ENCODE measurements around the gene MGAT1. TPM values are rescaled to one million over a fixed set of nuclear protein-coding genes. Genes with fewer than 3 reads are reported as not detected.

MGAT1 gene
- total and polyA plus RNA-seq, 2 of the 8 experiments (the other 6 are each of a cell fraction or from before 2014, with no cell fraction given): 66.8 to 77.0 TPM

DNA sequence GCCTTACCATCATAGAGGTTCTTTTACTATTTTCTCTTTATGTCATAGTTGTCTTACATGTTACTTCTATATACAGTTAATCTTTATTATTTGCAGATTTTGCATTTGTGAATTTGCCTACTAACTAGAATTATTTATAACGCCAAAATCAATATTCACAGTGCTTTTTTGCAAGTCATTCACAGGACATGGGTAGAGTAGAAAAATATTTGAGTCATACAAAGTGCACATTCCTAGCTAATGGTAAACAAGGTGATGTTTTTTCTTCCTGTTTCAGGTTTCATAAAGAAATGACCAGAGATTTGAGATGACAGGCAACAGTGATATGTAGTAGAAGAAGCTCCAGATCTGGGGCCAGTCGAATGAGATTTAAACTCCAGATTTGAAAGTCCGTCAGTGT lies 32.8 kb downstream of the MGAT1 start:
- Histone ChIP-seq H3K9me3 (ENCODE audit: insufficient read depth in 2 of 2, low read depth in 1 of 2, low read length in 1 of 2) (peaks cover 8 to 13% of the 10 kb centered on the region in 2 experiments; a peak in 3 of 4 replicates), H3K23me2 (ENCODE audit: low read depth, low read length) (no peaks in the 10 kb centered on the region), H3K4me3 (ENCODE audit: extremely low read depth in 1 of 4, insufficient read depth in 2 of 4, low read depth in 3 of 4, low read length in 4 of 4) (no peak overlapping the region), H4K5ac (ENCODE audit: insufficient read length, low read depth, low read length) (no peak overlapping the region), H3K4ac (replicated peaks; ENCODE audit: insufficient read length, low read depth, low read length) (no peak overlapping the region), H2BK12ac (ENCODE audit: low read depth, low read length) (no peak overlapping the region), H3K23ac (ENCODE audit: insufficient read length) (no peak overlapping the region), H3K79me1 (ENCODE audit: low read depth, low read length) (no peaks in the 10 kb centered on the region), H3K27me3 (replicated peaks in 1 of 4; ENCODE audit: control insufficient read depth in 3 of 4, extremely low read depth in 1 of 4, insufficient read depth in 3 of 4, low read length in 3 of 4) (no peaks in the 10 kb centered on the region), H3K18ac (ENCODE audit: extremely low read depth, low read length) (no peak overlapping the region), H4K8ac (ENCODE audit: extremely low read depth, insufficient read depth, low read length) (no peak overlapping the region), H2BK20ac (ENCODE audit: low read length) (no peak overlapping the region), H4K91ac (replicated peaks; ENCODE audit: insufficient read length, low read length) (no peak overlapping the region), H4K20me1 (replicated peaks in 1 of 2; ENCODE audit: control insufficient read depth in 1 of 2, insufficient read depth in 2 of 2, low read length in 2 of 2) (no peaks in the 10 kb centered on the region), H3K4me1 (replicated peaks in 1 of 4; ENCODE audit: control insufficient read depth in 3 of 4, insufficient read depth in 4 of 4, low read length in 3 of 4) (no peaks in the 10 kb centered on the region), H3K79me2 (ENCODE audit: control insufficient read depth in 1 of 2, insufficient read depth in 2 of 2, low read length in 2 of 2) (no peaks in the 10 kb centered on the region), H2BK15ac (ENCODE audit: low read length) (no peak overlapping the region), H3K4me2 (ENCODE audit: insufficient read depth in 1 of 2, low read depth in 2 of 2, low read length in 2 of 2) (no peak overlapping the region), H3K56ac (replicated peaks; ENCODE audit: insufficient read length, low read depth, low read length) (no peak overlapping the region), H3K36me3 (ENCODE audit: control insufficient read depth in 2 of 4, insufficient read depth in 4 of 4, low read length in 3 of 4) (no peaks in the 10 kb centered on the region), H3K27ac (ENCODE audit: low read depth, low read length) (no peak overlapping the region), H2BK120ac (replicated peaks; ENCODE audit: low read depth, low read length) (no peak overlapping the region), H2AK5ac (ENCODE audit: low read depth, low read length) (no peak overlapping the region), H3K9ac (replicated peaks in 1 of 4; ENCODE audit: extremely low read depth in 1 of 4, low read depth in 3 of 4, low read length in 3 of 4) (no peak overlapping the region), H2AFZ (ENCODE audit: low read length) (no peak overlapping the region), H2BK5ac (ENCODE audit: low read depth, low read length) (no peak overlapping the region), H3K14ac (ENCODE audit: insufficient read length) (no peak overlapping the region)
- CTCF ChIA-PET (ENCODE audit: partially characterized antibody): interaction anchor here (0.6 kb wide), 2 partner anchors 98 to 358 kb away, joined by 3 read pairs; no protein-coding TSS in a partner anchor
- 84% methylated on average over 3 of the region's 3 CpGs; no CpG with 5 or more reads in 1 of the 2 experiments for WGBS, 2 experiments (ENCODE audit: extremely low coverage in 1 of 2, insufficient coverage in 1 of 2, insufficient read length in 1 of 2, insufficient replicate concordance in 2 of 2, low coverage in 1 of 2, low lambda C conversion rate in 2 of 2, missing lambda C conversion rate in 1 of 2)
- no peak for FAIRE-seq
- DNase-seq (ENCODE audit: low read depth in 1 of 2, low spot score in 2 of 2): no peak
- POLR2A ChIA-PET (ENCODE audit: partially characterized antibody): no interaction called here
- TF ChIP-seq RAD21 (IDR thresholded peaks at IDR 0.05 in 1 of 2, conservative IDR thresholded peaks at IDR 0.05 in 1 of 2; ENCODE audit: low read depth in 2 of 2, low read length in 2 of 2): no peak
- TF ChIP-seq SRF (IDR thresholded peaks at IDR 0.05; ENCODE audit: low read depth, low read length): no peak
- no peak for TF ChIP-seq RFX5 (IDR thresholded peaks at IDR 0.05; ENCODE audit: borderline replicate concordance, low read depth, low read length)
- no peak for TF ChIP-seq JUND (IDR thresholded peaks at IDR 0.05; ENCODE audit: low read length)
- no peak for TF ChIP-seq CHD2 (IDR thresholded peaks at IDR 0.05; ENCODE audit: low read length)
- TF ChIP-seq TAF1 (IDR thresholded peaks at IDR 0.05; ENCODE audit: low read depth, low read length): no peak
- no peak for TF ChIP-seq EGR1 (IDR thresholded peaks at IDR 0.05; ENCODE audit: borderline replicate concordance, low read depth, low read length)
- no peak for TF ChIP-seq SP4 (IDR thresholded peaks at IDR 0.05; ENCODE audit: low read length)
- no peak for TF ChIP-seq KDM1A (IDR thresholded peaks at IDR 0.05; ENCODE audit: borderline replicate concordance, low read length)
- no peak for TF ChIP-seq KDM5A (IDR thresholded peaks at IDR 0.05; ENCODE audit: low read length)
